K562 (cell line): Measurements from ENCODE around the gene CCNB1. TPM values are rescaled to one million over a fixed set of nuclear protein-coding genes. Genes with fewer than 3 reads are reported as not detected.

ENCODE experiments used
- ASH1L ChIP-seq: fragments of 450-650 bp; IDR thresholded peaks from 2 replicates; pipeline ENCODE4 v1.6.1; 2018; ENCODE audit warnings: borderline replicate concordance, mild to moderate bottlenecking, low read depth; ENCODE audit not compliant: partially characterized antibody
- BRD9 ChIP-seq: fragments of 450-650 bp; IDR thresholded peaks from 2 replicates; pipeline ENCODE4 v1.6.1; 2018; ENCODE audit warnings: low read depth; ENCODE audit not compliant: partially characterized antibody
- CREM ChIP-seq: IDR thresholded peaks from 2 replicates; pipeline ENCODE4 v1.6.1; 2014; ENCODE audit warnings: antibody characterized with exemption, low read depth
- ETV1 ChIP-seq: fragments of 450-650 bp; conservative IDR thresholded peaks from 2 replicates; pipeline ENCODE4 v1.6.1; 2016; ENCODE audit warnings: missing genetic modification characterization, control low read depth, low read depth, missing compliant biosample characterization
- FOXP1 ChIP-seq: sonication (generic); formaldehyde crosslinking; IDR thresholded peaks from 2 replicates; pipeline ENCODE4 v1.8.0; 2022; ENCODE audit warnings: mild to moderate bottlenecking, missing genetic modification reagents
- GABPB1 ChIP-seq: sonication (generic); formaldehyde crosslinking; IDR thresholded peaks from 2 replicates; pipeline ENCODE4 v1.8.0; 2022; ENCODE audit warnings: mild to moderate bottlenecking, missing genetic modification reagents
- KAT7 ChIP-seq: sonication (generic); formaldehyde crosslinking; IDR thresholded peaks from 2 replicates; pipeline ENCODE4 v1.8.0; 2022; ENCODE audit warnings: missing genetic modification reagents, mild to moderate bottlenecking, borderline replicate concordance
- KDM5B ChIP-seq: fragments of 200-600 bp; sonication (generic); IDR thresholded peaks from 2 replicates; pipeline ENCODE4 v1.6.1; 2012; ENCODE audit warnings: low read depth, mild to moderate bottlenecking, moderate library complexity, low read length, control low read depth, inconsistent platforms; ENCODE audit not compliant: insufficient replicate concordance
- NFE2L1 ChIP-seq: fragments of 450-650 bp; IDR thresholded peaks from 2 replicates; pipeline ENCODE4 v1.6.1; 2016; ENCODE audit warnings: missing genetic modification characterization, low read depth, mild to moderate bottlenecking, missing compliant biosample characterization, moderate library complexity, borderline replicate concordance
- POLR2AphosphoS2 ChIP-seq: IDR thresholded peaks from 2 replicates; pipeline ENCODE4 v1.6.1; 2012; ENCODE audit warnings: low read length, improper control_type of control experiment
- RBFOX2 ChIP-seq: fragments of 200-400 bp; formaldehyde crosslinking; IDR thresholded peaks from 2 replicates; pipeline ENCODE4 v1.6.1; 2017; ENCODE audit warnings: low read depth, mild to moderate bottlenecking, low read length, moderate library complexity
- STAG1 ChIP-seq: sonication (generic); formaldehyde crosslinking; IDR thresholded peaks from 2 replicates; pipeline ENCODE4 v1.5.0; 2020; ENCODE audit warnings: missing genetic modification reagents, borderline replicate concordance
- TBL1XR1 ChIP-seq, 2 experiments: IDR thresholded peaks; 2 replicates each; pipeline ENCODE4 v1.6.1; 2012; ENCODE audit warnings: improper control_type of control experiment in 2 of 2, low read length in 2 of 2, mild to moderate bottlenecking in 1 of 2
- ZNF263 ChIP-seq: sonication (generic); formaldehyde crosslinking; IDR thresholded peaks from 2 replicates; pipeline ENCODE4 v1.8.0; 2022; ENCODE audit warnings: mild to moderate bottlenecking, missing genetic modification reagents, borderline replicate concordance
- polyA plus RNA-seq, 8 experiments: library from polyadenylated mRNA; depleted of rRNA in 4 of 8; stranded (reverse) in 5 of 8; unstranded in 3 of 8; fragments of >200 nt; fragmentation: Nextera tagmentation in 2 of 8; fragmentation: Illumina TruSeq in 1 of 8; extraction: Ambion mirVana in 2 of 8; extraction: Trizol in 1 of 8; gene quantifications; 2 replicates each; pipeline versions ENCODE4 v1.2.1 to v1.2.3, GENCODE V29; 2011 to 2014; ENCODE audit warnings: inconsistent platforms in 1 of 8, missing spikeins in 1 of 8
- total RNA-seq, 7 experiments: library from RNA; depleted of rRNA in 6 of 7; stranded (reverse); fragments of >200 nt in 6 of 7; fragmentation: Illumina TruSeq in 2 of 7; extraction: Trizol in 2 of 7; gene quantifications; 2 replicates each; pipeline versions ENCODE4 v1.2.1 to v1.2.3, GENCODE V29; 2011 to 2021; ENCODE audit warnings: low replicate concordance in 1 of 7
- TF ChIP-seq, protein P1 (sequence below): fragments of 450-650 bp; formaldehyde crosslinking; IDR thresholded peaks from 2 replicates; pipeline ENCODE4 v1.4.0; 2020; ENCODE audit warnings: mild to moderate bottlenecking
- TF ChIP-seq, protein P2 (sequence below): IDR thresholded peaks from 2 replicates; pipeline ENCODE4 v1.6.1; 2014; ENCODE audit warnings: antibody characterized with exemption
- TF ChIP-seq, protein P3 (sequence below): IDR thresholded peaks from 3 replicates; pipeline ENCODE4 v1.6.1; 2011; ENCODE audit warnings: borderline replicate concordance, mild to moderate bottlenecking; ENCODE audit not compliant: insufficient read length, insufficient read depth
- TF ChIP-seq, protein P4 (sequence below): fragments of 250-450 bp; sonication (Bioruptor Pico); IDR thresholded peaks from 2 replicates; pipeline ENCODE4 v1.5.0; 2021
- TF ChIP-seq, protein P5 (sequence below): fragments of 250-450 bp; sonication (Bioruptor Pico); IDR thresholded peaks from 2 replicates; pipeline ENCODE4 v1.9.0; 2021; ENCODE audit warnings: mild to moderate bottlenecking, inconsistent platforms

The CCNB1 gene
- total and polyA plus RNA-seq, 9 of the 15 experiments (the other 6 are each of a cell fraction or from before 2014, with no cell fraction given): 165 to 679 (median 271) TPM

DNA sequence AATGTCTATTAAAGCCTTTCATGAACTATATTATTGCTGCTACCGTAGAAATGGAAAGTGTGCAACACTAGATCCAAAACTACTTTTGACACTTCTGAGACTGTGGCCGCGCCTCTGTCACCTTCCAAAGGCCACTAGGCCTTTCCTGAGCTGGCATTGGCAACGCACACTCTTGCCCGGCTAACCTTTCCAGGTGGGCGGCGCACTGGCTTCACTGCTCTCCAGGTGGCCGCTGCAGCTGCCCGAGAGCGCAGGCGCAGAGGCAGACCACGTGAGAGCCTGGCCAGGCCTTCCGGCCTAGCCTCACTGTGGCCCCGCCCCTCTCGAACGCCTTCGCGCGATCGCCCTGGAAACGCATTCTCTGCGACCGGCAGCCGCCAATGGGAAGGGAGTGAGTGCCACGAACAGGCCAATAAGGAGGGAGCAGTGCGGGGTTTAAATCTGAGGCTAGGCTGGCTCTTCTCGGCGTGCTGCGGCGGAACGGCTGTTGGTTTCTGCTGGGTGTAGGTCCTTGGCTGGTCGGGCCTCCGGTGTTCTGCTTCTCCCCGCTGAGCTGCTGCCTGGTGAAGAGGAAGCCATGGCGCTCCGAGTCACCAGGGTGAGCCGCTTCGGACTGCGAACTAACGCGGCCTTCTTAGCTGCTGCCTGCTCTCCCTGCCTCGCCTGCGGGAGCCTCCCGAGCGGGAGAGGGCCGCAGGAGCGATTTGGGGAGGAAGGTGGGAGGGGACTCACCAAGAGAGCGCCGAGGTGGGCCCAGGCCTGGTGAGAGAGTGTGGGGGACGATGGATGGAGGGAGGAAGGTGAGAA lies at the start of gene CCNB1 (continued):
- TF ChIP-seq, protein P1, sequence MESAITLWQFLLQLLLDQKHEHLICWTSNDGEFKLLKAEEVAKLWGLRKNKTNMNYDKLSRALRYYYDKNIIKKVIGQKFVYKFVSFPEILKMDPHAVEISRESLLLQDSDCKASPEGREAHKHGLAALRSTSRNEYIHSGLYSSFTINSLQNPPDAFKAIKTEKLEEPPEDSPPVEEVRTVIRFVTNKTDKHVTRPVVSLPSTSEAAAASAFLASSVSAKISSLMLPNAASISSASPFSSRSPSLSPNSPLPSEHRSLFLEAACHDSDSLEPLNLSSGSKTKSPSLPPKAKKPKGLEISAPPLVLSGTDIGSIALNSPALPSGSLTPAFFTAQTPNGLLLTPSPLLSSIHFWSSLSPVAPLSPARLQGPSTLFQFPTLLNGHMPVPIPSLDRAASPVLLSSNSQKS: no peak
- TF ChIP-seq ZNF263 (CRISPR knock-in tag) (peak; percentile 73), BRD9 (peak; percentile 39), RBFOX2 (peak; percentile 99), FOXP1 (CRISPR knock-in tag) (peak; percentile 73; the same call in 1 of the 2 replicates), NFE2L1 (tag) (no peak), POLR2AphosphoS2 (peak; percentile 57; the same call in 1 of the 2 replicates), TBL1XR1 (IDR thresholded peaks at IDR 0.05; ENCODE audit: low read length in 2 of 2) (no peak; a peak in 1 of 4 replicates), STAG1 (CRISPR knock-in tag) (no peak), GABPB1 (CRISPR knock-in tag) (peak; percentile 87), ETV1 (0 out of 2 replicates have a peak, but pooled peaks have one; percentile 51), CREM (peak; percentile 94), KAT7 (CRISPR knock-in tag) (peak; percentile 93; the same call in 1 of the 2 replicates), KDM5B (peak; percentile 79), ASH1L (peak; percentile 91)
- TF ChIP-seq, protein P2, sequence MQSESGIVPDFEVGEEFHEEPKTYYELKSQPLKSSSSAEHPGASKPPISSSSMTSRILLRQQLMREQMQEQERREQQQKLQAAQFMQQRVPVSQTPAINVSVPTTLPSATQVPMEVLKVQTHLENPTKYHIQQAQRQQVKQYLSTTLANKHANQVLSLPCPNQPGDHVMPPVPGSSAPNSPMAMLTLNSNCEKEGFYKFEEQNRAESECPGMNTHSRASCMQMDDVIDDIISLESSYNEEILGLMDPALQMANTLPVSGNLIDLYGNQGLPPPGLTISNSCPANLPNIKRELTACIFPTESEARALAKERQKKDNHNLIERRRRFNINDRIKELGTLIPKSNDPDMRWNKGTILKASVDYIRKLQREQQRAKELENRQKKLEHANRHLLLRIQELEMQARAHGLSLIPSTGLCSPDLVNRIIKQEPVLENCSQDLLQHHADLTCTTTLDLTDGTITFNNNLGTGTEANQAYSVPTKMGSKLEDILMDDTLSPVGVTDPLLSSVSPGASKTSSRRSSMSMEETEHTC: peak; percentile 31; the same call in 1 of the 2 replicates
- TF ChIP-seq, protein P3, sequence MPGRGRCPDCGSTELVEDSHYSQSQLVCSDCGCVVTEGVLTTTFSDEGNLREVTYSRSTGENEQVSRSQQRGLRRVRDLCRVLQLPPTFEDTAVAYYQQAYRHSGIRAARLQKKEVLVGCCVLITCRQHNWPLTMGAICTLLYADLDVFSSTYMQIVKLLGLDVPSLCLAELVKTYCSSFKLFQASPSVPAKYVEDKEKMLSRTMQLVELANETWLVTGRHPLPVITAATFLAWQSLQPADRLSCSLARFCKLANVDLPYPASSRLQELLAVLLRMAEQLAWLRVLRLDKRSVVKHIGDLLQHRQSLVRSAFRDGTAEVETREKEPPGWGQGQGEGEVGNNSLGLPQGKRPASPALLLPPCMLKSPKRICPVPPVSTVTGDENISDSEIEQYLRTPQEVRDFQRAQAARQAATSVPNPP: no peak
- TF ChIP-seq, protein P4, sequence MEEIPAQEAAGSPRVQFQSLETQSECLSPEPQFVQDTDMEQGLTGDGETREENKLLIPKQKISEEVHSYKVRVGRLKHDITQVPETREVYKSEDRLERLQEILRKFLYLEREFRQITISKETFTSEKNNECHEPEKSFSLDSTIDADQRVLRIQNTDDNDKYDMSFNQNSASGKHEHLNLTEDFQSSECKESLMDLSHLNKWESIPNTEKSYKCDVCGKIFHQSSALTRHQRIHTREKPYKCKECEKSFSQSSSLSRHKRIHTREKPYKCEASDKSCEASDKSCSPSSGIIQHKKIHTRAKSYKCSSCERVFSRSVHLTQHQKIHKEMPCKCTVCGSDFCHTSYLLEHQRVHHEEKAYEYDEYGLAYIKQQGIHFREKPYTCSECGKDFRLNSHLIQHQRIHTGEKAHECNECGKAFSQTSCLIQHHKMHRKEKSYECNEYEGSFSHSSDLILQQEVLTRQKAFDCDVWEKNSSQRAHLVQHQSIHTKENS (CRISPR knock-in tag): no peak
- TF ChIP-seq, protein P5, sequence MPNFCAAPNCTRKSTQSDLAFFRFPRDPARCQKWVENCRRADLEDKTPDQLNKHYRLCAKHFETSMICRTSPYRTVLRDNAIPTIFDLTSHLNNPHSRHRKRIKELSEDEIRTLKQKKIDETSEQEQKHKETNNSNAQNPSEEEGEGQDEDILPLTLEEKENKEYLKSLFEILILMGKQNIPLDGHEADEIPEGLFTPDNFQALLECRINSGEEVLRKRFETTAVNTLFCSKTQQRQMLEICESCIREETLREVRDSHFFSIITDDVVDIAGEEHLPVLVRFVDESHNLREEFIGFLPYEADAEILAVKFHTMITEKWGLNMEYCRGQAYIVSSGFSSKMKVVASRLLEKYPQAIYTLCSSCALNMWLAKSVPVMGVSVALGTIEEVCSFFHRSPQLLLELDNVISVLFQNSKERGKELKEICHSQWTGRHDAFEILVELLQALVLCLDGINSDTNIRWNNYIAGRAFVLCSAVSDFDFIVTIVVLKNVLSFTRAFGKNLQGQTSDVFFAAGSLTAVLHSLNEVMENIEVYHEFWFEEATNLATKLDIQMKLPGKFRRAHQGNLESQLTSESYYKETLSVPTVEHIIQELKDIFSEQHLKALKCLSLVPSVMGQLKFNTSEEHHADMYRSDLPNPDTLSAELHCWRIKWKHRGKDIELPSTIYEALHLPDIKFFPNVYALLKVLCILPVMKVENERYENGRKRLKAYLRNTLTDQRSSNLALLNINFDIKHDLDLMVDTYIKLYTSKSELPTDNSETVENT (CRISPR knock-in tag): 0 out of 2 replicates have a peak, but pooled peaks have one; percentile 25
